Nephron progenitor cell (in vitro differentiated cells): ENCODE data around the gene HLF.

Experiments used
- DNase-seq: peaks from one replicate; pipeline ENCODE4 v3.0.0; 2021
- H3K27ac Mint-ChIP-seq: 2 replicates; pipeline ENCODE4 v1.8.0; 2021; ENCODE audit warnings: mild to moderate bottlenecking, moderate library complexity, mixed read lengths
- H3K27me3 Mint-ChIP-seq: 2 replicates; pipeline ENCODE4 v1.8.0; 2021; ENCODE audit warnings: mild to moderate bottlenecking, low read depth, mixed read lengths; ENCODE audit not compliant: poor library complexity
- H3K36me3 Mint-ChIP-seq: 2 replicates; pipeline ENCODE4 v1.8.0; 2021; ENCODE audit warnings: low read depth, mixed read lengths
- H3K4me1 Mint-ChIP-seq: 2 replicates; pipeline ENCODE4 v1.8.0; 2021; ENCODE audit warnings: mixed read lengths
- H3K4me3 Mint-ChIP-seq: 2 replicates; pipeline ENCODE4 v1.8.0; 2021; ENCODE audit warnings: mild to moderate bottlenecking, moderate library complexity, mixed read lengths
- H3K9me3 Mint-ChIP-seq: 2 replicates; pipeline ENCODE4 v1.8.0; 2021; ENCODE audit warnings: mild to moderate bottlenecking, moderate library complexity, mixed read lengths
- TF ChIP-seq, protein P1 (sequence below): fragments of 200-600 bp; sonication (generic); IDR thresholded peaks from 2 replicates; pipeline ENCODE4 v1.5.0; 2021; ENCODE audit warnings: antibody characterized with exemption

HLF gene

DNA sequence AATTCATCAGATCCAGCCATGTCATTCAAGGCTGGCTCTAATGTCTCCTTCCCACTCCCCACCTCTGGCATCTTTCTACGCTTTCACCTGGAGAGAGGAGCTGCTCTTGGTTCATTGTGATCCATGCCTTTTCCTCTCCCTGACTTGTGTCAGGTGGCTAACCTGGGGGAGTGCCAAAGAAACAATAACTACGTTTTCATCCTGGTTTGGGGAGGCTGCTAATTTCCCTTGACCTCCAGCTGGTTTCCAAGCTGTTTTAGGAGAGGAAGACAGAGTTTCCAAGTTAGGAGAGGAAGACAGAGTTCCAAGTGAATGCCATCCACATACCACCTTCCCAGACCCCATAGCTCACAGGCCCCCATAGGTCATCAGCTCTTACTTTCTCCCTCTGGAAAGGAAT is 40.0 kb upstream of the HLF start:
- Mint-ChIP-seq H3K4me1 (no peaks in the 10 kb centered on the region), H3K27me3 (peaks cover 11% of the 10 kb centered on the region), H3K9me3 (no peaks in the 10 kb centered on the region), H3K4me3 (no peak overlapping the region), H3K27ac (no peak overlapping the region), H3K36me3 (no peaks in the 10 kb centered on the region)
- DNase-seq = no peak
- TF ChIP-seq, protein P1, sequence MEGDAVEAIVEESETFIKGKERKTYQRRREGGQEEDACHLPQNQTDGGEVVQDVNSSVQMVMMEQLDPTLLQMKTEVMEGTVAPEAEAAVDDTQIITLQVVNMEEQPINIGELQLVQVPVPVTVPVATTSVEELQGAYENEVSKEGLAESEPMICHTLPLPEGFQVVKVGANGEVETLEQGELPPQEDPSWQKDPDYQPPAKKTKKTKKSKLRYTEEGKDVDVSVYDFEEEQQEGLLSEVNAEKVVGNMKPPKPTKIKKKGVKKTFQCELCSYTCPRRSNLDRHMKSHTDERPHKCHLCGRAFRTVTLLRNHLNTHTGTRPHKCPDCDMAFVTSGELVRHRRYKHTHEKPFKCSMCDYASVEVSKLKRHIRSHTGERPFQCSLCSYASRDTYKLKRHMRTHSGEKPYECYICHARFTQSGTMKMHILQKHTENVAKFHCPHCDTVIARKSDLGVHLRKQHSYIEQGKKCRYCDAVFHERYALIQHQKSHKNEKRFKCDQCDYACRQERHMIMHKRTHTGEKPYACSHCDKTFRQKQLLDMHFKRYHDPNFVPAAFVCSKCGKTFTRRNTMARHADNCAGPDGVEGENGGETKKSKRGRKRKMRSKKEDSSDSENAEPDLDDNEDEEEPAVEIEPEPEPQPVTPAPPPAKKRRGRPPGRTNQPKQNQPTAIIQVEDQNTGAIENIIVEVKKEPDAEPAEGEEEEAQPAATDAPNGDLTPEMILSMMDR = no peak

DNA sequence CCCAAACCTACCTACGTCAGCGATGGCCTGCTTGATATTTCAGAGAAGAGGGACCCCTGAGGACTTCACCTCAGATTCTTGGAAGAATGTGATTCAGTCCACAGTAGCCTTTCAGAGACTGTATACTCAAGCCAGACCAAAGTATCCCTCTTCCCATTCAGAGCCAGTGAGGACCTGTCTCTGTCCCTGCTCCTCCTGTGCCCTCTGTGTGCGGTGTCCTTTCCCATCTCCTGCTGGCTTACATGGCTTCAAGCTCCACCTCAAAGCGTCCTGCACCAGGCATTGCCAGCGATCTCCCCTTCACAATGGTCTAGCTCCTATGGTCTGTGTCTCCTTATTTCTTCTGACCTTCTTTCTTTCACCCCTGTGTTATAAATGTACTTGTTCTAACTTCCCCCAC is 39.5 kb upstream of the HLF start:
- DNase-seq = no peak
- Mint-ChIP-seq H3K36me3 (no peaks in the 10 kb centered on the region), H3K4me1 (no peaks in the 10 kb centered on the region), H3K9me3 (no peaks in the 10 kb centered on the region), H3K27me3 (peaks cover 11% of the 10 kb centered on the region), H3K4me3 (no peak overlapping the region), H3K27ac (no peak overlapping the region)
- TF ChIP-seq, protein P1 = no peak

DNA sequence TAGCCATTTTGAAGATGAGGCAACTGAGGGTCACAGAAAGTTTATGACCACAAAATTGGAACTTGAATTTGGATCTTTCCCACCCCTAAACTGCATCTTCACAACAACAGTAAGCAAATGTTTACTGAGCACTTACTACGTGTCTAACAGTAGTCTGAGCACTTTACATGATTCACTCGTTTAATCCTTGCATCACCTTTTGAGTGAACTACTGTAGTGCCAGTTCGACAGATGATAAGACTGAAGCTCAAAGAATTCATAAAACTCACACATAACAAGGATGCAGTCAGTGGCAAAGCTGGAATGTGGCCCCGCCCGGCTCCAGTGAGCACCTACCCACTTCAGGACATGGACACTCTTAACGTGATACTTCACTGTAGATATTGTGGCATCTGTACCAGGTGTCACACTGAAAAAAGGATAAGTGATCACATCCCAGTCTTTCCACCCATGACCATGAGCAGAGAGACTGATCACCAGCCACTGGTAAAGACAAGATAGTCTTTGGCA is 36.0 kb upstream of the HLF start:
- Mint-ChIP-seq H3K27ac (no peak overlapping the region), H3K36me3 (no peaks in the 10 kb centered on the region), H3K9me3 (no peaks in the 10 kb centered on the region), H3K4me3 (no peak overlapping the region), H3K4me1 (no peaks in the 10 kb centered on the region), H3K27me3 (peaks cover 22% of the 10 kb centered on the region)
- TF ChIP-seq, protein P1 = no peak
- DNase-seq = no peak

DNA sequence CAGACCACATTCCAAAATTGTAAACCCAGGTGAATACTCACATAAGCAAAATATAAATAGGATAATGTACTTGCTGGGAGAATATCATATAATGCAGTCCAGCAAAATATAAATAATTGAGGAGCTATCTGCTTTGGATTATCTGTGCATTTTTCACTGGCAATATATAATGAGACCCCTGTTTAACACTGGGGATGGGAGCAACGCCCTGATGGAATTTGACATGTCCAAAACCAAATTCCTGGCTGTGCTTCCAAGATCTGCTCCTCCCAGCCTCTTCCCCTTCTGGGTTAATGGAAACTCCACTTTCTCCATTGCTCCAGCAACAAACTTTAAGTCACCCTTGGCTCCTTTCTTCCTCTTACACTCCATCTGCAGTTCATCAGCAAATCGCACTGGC is 35.5 kb upstream of the HLF start:
- no peak for DNase-seq
- peaks cover 22% of the 10 kb centered on the region for H3K27me3 Mint-ChIP-seq

DNA sequence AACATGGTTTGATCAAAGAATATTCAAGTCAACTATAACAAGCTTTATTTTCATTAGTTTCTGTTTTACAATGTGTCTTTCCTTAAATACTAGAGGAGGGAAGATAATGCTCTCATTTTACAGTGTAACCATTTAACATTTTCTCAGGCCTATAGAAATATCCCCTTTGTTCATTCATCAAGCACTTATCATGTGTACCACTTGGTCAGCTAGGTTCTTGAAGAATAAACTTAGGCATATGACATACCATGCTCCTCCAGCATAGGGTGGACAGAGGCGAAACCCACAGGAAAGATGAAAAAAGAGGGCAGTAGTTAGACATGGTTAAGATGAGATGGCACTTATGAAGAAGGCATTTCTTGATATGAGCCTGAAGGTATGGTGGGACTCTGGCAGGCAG is 34.0 kb upstream of the HLF start:
- Mint-ChIP-seq H3K36me3 (no peaks in the 10 kb centered on the region), H3K27me3 (peaks cover 19% of the 10 kb centered on the region), H3K4me3 (no peak overlapping the region), H3K27ac (no peak overlapping the region), H3K4me1 (no peaks in the 10 kb centered on the region), H3K9me3 (no peaks in the 10 kb centered on the region)
- no peak for DNase-seq
- TF ChIP-seq, protein P1 = no peak

More for the DNA sequence above, 35.5 kb upstream of the HLF start:
- TF ChIP-seq, protein P1 = no peak
- no peaks in the 10 kb centered on the region for H3K9me3 Mint-ChIP-seq
- no peaks in the 10 kb centered on the region for H3K36me3 Mint-ChIP-seq
- no peaks in the 10 kb centered on the region for H3K4me1 Mint-ChIP-seq
- H3K27ac Mint-ChIP-seq = no peak overlapping the region
- no peak overlapping the region for H3K4me3 Mint-ChIP-seq

DNA sequence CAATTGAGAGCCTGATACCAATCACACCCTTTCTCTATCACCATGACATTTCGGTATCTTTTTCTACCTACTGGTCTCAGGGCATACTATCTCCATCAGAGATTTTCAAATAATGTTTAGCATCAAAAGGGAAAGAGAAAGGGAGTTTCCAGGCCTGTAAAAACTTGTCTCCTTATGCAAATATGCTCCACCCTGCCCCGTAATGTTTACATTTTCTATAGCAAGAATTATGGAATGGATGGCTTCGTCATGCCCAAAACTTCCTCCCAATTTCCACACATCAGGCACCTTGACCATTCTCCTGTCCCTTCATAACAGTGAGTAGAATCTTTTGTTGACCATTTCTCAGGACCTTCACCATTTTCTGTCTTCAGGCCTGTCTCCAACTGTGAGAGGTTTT is 30.9 kb upstream of the HLF start:
- H3K27me3 Mint-ChIP-seq = peaks cover 37% of the 10 kb centered on the region
- no peaks in the 10 kb centered on the region for H3K36me3 Mint-ChIP-seq
- no peak overlapping the region for H3K27ac Mint-ChIP-seq
- TF ChIP-seq, protein P1 = no peak
- peaks cover 12% of the 10 kb centered on the region for H3K9me3 Mint-ChIP-seq
- no peak for DNase-seq
- peaks cover 2% of the 10 kb centered on the region for H3K4me1 Mint-ChIP-seq
- H3K4me3 Mint-ChIP-seq = no peak overlapping the region
